GM23248 (cell line): Measurements from ENCODE around the gene JPH2.

Experiments used
- EZH2 ChIP-seq: fragments of 200-600 bp; sonication (generic); IDR thresholded peaks from 2 replicates; pipeline ENCODE4 v1.6.1; 2018; ENCODE audit warnings: antibody characterized with exemption, mild to moderate bottlenecking; ENCODE audit not compliant: insufficient read depth, poor library complexity, severe bottlenecking
- EZH2phosphoT487 ChIP-seq: fragments of 200-600 bp; sonication (generic); IDR thresholded peaks from 2 replicates; pipeline ENCODE4 v1.6.1; 2018; ENCODE audit warnings: antibody characterized with exemption, moderate library complexity, mild to moderate bottlenecking, low read depth; ENCODE audit not compliant: insufficient read depth

GRCh38 chr20:44186674-44187053 is 324 bp downstream of the JPH2 start:
- TF ChIP-seq EZH2phosphoT487: no peak
- TF ChIP-seq EZH2: no peak
